Stomach (tissue), 4 donors: ENCODE measurements around the gene FAM187B.

ENCODE experiments used
- CTCF ChIP-seq, 7 experiments: fragments of 450-650 bp in 4 of 7; fragments of 200-600 bp in 3 of 7; sonication (generic) in 3 of 7; IDR thresholded peaks; one replicate each; pipeline ENCODE4 v1.5.1; 2016 to 2019; ENCODE audit warnings: antibody characterized with exemption in 7 of 7, control low read depth in 2 of 7, mild to moderate bottlenecking in 1 of 7
- EP300 ChIP-seq: sonication (generic); formaldehyde crosslinking; IDR thresholded peaks from one replicate; pipeline ENCODE4 v1.6.1; 2017; ENCODE audit warnings: antibody characterized with exemption
- POLR2A ChIP-seq, 4 donors: fragments of 450-650 bp; IDR thresholded peaks; one replicate each; pipeline ENCODE4 v1.6.1; 2016; ENCODE audit warnings: antibody characterized with exemption in 4 of 4, control low read depth in 2 of 4, mild to moderate bottlenecking in 1 of 4, moderate library complexity in 1 of 4
- POLR2AphosphoS5 ChIP-seq, 3 donors: sonication (generic); formaldehyde crosslinking; IDR thresholded peaks; one replicate each; pipeline ENCODE4 v1.6.1; 2016; ENCODE audit warnings: antibody characterized with exemption in 3 of 3

- TF ChIP-seq POLR2AphosphoS5 (IDR thresholded peaks at IDR 0.05) (no peak), CTCF (IDR thresholded peaks at IDR 0.05) (no peak), EP300 (no peak), POLR2A (IDR thresholded peaks at IDR 0.05) (no peak)
Observed at GRCh38 chr19:35176181-35176570, 52.4 kb downstream of the FAM187B start.
